Measurements from ENCODE around the gene SLC25A46.

Gene SLC25A46

DNA sequence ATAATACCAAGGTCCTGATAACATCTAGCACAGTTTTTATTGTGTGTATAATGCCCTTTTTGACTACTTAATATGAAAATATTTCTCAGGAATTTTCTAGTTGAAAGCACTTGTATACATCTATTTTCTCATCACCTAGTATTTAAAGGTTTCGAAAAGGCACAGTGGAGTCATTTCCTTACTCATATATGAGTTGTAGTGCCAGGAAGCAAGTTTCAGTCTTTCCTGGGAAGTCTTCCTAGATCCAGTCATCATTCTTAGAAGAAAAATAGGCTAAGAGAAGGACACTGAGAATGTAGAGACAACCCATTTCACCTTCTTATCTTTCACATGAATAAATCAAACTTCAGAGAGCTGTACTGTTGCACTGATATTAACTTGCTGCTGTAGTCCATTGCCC is 70.2 kb downstream of the SLC25A46 start:
- no peak overlapping the region for H3K9ac ChIP-seq (ENCODE audit: low read length)
- H3K36me3 ChIP-seq (ENCODE audit: low read length): no peaks in the 10 kb centered on the region
- no peak overlapping the region for H3K27ac ChIP-seq (ENCODE audit: low read depth, low read length)
- TF ChIP-seq EZH2phosphoT487 (conservative IDR thresholded peaks at IDR 0.05; ENCODE audit: low read length): no peak
- TF ChIP-seq, protein P1, sequence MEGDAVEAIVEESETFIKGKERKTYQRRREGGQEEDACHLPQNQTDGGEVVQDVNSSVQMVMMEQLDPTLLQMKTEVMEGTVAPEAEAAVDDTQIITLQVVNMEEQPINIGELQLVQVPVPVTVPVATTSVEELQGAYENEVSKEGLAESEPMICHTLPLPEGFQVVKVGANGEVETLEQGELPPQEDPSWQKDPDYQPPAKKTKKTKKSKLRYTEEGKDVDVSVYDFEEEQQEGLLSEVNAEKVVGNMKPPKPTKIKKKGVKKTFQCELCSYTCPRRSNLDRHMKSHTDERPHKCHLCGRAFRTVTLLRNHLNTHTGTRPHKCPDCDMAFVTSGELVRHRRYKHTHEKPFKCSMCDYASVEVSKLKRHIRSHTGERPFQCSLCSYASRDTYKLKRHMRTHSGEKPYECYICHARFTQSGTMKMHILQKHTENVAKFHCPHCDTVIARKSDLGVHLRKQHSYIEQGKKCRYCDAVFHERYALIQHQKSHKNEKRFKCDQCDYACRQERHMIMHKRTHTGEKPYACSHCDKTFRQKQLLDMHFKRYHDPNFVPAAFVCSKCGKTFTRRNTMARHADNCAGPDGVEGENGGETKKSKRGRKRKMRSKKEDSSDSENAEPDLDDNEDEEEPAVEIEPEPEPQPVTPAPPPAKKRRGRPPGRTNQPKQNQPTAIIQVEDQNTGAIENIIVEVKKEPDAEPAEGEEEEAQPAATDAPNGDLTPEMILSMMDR (IDR thresholded peaks at IDR 0.05; ENCODE audit: insufficient read depth, low read length, poor library complexity, severe bottlenecking): no peak
- no peaks in the 10 kb centered on the region for H3K9me2 ChIP-seq (replicated peaks; ENCODE audit: insufficient read depth, low read length)
- no peak overlapping the region for H3K4me2 ChIP-seq (ENCODE audit: low read depth, low read length, poor library complexity, severe bottlenecking)
- no peak overlapping the region for H2AFZ ChIP-seq (ENCODE audit: low read depth, low read length, severe bottlenecking)
- no peaks in the 10 kb centered on the region for H3K79me2 ChIP-seq (ENCODE audit: insufficient read depth, low read length)
- no peaks in the 10 kb centered on the region for H3F3A ChIP-seq (ENCODE audit: insufficient read depth)
- no peaks in the 10 kb centered on the region for H3K27me3 ChIP-seq (ENCODE audit: low read length)
- no peaks in the 10 kb centered on the region for H3K9me3 ChIP-seq (ENCODE audit: insufficient read depth, low read length)
- H4K20me1 ChIP-seq (ENCODE audit: low read depth, low read length): no peaks in the 10 kb centered on the region
- no peak overlapping the region for H3K4me3 ChIP-seq (ENCODE audit: insufficient read depth, low read length, poor library complexity, severe bottlenecking)
